Activated CD4-positive, alpha-beta T cell treated with anti-CD3 and anti-CD28 coated beads, Interleukin-2, Interleukin-6, amounts not matched to agents 100 ng/mL and 50 ng/mL, durations not matched to agents 16 hours and 8 hours (primary cell): ENCODE results near the gene CHD5.

Source experiments
- DNase-seq: peaks from one replicate; pipeline ENCODE4 v3.0.0-alpha.2; 2020

The CHD5 gene

DNA sequence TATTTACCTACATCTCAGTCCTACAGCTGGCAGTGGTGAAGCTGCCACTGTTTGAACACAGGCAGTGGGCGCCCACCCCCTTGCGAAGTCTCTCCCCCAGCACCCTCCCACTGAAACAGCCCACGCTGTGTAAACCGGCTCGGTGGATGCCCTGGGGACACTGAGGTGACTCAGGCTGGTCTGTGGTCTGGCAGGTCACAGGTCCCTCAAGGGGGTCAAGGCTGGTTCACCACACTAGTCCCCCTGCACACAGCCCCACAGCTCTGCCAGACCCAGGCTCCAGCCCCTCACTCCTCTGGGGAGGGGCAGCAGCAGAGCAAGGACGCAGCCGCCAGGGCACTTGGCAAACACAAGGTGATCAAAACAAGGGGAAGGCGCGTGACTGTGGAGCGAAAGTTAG lies 7.6 kb downstream of the CHD5 start:
- no peak for DNase-seq

GRCh38 chr1:6171548-6172124 lies 8.5 kb downstream of the CHD5 start:
- no peak for DNase-seq

GRCh38 chr1:6170742-6171201 lies 9.3 kb downstream of the CHD5 start:
- no peak for DNase-seq

DNA sequence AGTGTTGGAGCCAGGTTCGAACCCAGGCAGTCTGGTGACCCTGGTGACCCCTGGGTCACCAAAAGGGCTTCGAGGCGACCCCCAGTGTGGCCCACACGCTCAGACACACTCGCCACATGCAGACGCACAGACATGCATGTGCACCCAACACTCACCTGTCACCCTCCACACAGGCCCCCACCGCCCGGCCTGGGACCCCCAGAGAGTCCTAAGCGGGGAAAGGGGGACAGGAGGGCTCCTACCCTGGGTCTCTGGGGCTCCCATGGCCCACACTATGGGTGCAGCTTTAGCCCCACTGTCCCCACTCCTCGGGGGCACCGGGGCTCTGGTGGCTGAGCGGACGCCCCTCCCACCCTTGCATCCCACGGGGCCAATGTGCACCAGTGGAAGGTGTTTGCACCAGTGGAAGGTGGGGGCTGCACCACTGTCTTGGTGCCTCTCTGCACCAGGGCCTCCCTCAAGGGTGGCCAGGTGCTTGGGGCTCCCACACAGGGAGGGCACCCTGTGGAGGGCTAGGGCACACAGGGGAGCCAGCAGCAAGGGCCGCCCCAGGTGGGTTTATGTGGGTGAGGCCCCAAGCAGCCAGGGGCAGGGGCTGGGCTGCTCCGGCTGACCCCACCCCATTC lies 9.9 kb downstream of the CHD5 start:
- DNase-seq = no peak

DNA sequence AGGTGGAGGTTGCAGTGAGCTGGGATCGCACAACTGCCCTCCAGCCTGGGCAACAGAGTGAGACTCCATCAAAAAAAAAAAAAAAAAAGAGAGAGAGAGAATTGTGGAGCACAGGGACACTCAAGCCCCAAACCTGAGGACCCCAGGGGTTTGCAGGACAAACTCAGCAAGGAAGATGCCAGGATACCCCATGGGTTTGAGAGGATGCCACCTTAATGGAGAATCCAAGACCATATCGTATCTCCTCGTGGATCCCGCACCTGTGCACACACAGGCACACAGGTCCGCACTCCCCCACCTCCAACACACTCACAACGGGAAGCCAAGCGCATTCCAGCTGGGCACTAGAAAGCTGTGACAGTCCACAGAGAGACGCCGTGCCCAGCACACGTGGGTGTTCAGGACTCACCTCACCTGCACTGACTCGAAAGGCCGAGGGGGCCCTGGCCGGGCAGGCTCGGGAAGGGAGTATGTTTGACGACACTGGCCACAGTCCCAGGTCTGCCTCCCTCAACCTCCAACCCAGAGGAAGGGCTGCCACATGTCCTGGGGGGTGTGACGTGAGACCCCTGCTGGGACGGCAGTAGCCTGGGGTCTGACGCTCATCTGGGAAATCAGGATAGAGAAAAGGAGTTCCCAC lies 11.1 kb downstream of the CHD5 start:
- no peak for DNase-seq

DNA sequence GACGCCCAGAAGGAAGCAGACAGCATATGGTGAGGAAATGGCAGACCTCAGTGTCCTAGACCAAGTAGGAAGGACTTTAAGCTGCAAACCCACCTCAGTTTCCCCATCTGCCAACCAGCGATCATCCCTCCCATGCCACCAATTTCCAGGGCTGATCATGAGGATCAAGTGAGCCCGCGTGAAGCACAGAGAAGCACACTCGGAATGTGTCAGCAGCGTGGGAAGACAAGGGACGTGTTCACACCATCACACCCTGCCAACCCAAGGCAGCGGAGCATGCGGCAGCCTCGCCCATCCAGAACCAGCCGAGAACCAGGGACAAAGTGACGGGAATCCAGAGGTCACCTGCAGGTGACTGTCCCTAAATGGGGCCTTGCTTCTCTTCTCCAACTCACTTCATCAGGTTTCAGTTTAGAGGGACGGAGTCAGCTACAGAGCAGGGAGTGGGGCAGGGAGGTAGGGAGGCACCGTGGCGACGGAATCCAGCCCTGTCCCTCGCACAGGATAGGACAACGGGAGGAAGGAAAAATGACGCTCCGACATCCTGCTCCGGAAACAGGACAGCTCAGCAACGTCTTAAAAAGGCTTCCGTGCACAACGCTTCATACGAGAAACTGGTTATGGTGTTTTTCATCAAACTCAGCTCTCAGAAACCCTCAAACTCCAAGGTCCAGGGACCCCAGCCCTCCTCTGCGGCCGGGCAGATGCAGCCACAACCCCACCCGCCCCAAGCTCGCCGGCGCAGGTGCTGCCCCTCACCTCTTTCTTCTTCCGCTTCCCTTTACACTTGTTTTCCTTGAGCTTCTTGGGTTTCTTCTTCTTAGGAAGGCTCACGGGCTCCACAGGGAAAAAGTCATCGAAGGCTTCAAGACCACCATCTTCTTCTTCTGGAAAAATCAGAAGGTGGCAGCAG lies 12.5 kb downstream of the CHD5 start:
- DNase-seq = no peak

DNA sequence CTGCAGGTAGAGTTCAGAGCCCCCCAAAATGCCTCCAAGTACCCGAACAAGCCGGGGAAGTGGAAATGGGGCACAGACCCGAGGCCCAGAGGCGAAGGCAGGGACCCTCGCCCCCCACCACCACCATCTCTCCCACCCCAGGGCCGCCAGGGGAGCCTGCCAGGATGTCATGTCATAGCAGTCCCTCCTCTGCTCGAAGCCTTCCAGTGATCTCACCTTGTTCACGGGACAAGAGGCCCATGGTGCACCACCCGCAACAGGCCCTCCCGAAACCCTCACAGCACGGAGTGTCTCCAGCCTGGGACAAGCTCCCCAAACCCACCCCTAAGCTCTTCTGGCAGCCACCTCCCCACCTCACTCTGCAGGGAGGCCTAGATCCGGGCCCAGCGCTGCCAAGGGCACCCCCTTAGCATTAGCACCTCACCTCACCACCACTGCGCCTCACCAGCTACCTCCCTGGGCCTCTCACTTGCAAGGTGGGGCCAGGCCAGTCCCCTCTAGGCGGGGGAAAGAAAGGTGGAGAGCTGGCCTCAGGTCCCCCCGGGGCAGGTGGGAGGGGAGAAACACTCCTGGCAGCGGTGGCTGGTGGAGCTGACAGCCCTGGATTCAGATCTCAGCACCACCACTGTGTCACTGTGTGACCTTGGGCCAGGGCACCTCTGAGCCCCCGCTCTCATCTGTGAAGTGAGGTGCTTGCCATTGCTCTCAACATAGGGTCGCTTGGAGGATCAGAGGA lies 13.3 kb downstream of the CHD5 start:
- DNase-seq = no peak

DNA sequence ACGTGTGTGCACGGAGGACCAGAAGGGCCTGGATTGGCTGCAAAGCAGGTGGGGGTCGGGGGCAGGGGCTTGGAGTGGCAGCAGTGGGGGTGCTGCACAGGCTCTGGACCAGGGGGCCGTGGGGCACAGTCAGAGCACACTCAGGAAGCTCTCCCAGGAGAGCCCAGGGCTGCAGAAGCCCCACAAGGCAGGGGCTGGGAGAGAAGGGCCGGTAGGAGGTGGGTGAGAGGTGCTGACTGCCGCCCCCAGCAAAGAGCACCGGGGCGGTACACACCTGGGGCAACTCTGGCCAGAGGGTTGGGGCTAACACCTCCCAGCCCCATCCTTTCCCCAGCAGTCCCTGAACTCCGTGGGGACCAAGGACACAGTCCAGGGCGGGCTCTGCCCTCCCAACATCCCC lies 13.9 kb downstream of the CHD5 start:
- DNase-seq = no peak

DNA sequence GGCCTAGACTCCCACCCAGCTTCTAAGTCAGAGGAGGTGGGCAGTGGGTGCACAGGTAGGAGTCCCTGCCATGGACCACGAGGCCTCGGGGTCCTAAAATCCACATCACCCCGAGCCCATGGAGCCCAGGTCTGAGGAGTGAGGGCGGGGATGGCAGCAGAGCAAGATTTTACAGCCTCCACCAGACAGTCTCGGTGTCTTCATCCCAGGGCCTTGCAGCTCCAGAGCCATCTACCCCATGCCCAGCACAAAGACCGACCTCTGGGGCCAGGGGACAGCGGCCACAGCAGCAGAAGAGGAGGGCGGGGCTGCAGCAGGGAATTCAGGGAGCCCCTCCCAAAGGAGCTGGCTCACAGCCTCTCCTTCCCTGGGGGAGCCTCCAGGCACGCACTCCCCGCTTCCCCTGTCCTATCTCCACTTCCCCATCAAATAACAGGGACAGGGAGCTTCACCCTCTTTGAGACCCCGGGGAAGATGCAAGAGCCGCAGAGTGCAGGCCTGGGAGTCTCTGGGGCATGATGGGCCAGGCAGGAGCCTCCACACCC lies 14.6 kb downstream of the CHD5 start:
- no peak for DNase-seq

DNA sequence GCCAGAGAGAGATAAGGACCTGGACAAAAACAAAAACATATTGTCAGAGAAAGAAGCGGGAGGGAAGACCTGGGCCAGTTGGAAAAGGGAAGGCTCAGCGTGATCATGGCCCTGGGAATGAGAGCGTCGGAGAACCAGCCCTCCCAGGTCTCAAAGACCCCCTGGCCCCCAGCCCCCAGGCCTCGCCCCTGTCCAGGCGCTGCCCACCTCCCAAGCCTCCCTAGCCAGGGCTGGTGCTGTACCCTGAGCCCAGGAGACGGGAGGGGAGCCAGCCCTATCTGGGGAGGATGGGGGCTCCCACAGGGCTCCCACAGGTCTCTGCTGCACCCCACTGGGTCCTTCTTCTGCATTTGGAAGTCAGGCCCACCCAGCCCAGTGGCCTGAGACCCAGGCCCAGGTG lies 15.1 kb downstream of the CHD5 start:
- DNase-seq = no peak

- no peak for DNase-seq
Measured at GRCh38 chr1:6163973-6164617, 16.0 kb downstream of the CHD5 start.

GRCh38 chr1:6163191-6163972 lies 16.7 kb downstream of the CHD5 start:
- no peak for DNase-seq

DNA sequence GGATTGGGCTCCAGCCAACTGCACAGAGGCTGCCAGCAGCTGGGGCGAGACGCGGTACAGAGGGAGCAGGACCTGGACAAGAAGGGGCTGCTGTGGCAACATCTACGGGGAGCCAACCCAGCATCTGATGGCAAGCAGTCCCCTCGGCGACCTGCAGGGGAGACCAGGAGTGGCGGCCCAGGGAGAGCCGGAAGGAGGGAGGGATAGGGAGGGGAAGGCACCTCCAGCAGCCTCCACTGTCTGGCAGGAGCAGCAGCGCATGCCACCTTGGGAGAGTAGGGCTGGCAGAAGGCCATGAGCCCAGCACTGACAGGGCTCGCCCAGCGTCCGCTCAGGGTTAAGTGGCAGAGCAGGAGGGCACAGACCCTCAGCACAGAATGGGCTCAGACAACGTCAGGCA lies 17.3 kb downstream of the CHD5 start:
- DNase-seq = no peak

- DNase-seq = no peak
Measured at GRCh38 chr1:6162341-6162740, 17.8 kb downstream of the CHD5 start.

GRCh38 chr1:6158181-6158580 lies 21.9 kb downstream of the CHD5 start:
- DNase-seq = no peak

DNA sequence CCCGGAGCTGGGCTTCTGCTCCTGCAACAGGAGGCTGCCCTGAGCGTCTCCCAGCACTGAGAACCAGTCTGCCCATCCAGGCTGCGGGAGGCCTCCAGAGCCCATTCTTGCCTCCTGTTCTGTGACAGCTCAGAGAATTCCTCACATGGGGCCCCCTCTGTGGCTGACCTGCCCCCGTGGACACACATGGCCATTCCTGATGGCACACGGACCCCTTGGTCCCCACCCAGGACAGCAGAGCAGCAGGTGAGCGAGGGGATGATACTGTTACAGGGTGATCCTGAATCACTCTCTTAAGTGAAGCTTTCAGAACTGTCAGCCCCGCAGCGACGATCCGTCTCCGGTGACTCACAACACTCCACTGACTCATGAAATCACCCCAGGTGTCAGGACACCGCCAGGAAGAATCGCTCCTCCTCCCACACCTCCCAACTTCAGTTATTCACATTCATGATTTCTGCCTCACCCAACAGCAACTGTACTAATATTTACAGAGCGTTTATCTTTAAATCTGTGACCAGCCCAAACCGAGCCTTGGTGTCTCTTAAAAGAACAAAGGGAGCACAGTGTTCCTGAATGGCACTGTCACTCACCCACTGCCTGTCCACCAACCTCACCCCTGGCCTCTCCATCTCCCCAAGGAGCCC lies 22.5 kb downstream of the CHD5 start:
- peak; percentile 35 for DNase-seq

GRCh38 chr1:6157132-6157527 lies 23.0 kb downstream of the CHD5 start:
- DNase-seq = no peak

DNA sequence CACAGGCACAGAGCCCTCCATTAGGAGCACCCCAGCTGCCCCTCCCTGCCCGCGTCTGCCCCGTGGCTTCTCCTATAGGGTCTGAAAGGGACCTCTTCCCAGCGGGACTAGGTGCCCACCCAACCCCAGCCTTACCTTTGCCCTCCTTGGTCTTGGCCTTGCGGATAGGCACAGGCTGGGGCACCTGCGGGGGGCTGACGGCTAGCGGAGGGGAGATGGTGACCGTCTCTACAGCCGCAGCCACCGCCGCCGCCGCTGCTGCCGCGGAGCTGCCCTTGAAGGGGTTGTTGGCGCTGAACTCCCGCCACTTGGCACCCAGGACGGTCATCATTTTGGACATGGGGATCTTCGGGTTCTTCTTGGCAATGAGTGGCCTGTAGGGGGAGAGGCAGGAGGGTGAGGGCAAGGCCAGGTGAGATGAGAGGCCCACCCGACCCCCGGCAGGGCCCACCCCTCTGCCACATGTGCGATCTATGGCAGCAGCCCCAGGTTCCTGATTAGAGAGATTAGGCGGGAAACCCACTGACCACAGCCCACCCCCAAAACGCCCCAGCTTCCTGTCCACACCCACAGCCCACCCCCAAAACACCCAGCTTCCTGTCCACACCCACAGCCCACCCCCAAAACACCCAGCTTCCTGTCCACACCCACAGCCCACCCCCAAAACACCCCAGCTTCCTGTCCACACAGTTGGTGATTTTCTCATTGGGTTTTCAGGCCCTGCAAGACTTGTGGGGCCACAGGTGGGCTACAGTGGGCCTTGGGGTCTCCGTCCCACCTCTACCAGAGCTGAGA lies 25.4 kb downstream of the CHD5 start:
- DNase-seq = no peak

DNA sequence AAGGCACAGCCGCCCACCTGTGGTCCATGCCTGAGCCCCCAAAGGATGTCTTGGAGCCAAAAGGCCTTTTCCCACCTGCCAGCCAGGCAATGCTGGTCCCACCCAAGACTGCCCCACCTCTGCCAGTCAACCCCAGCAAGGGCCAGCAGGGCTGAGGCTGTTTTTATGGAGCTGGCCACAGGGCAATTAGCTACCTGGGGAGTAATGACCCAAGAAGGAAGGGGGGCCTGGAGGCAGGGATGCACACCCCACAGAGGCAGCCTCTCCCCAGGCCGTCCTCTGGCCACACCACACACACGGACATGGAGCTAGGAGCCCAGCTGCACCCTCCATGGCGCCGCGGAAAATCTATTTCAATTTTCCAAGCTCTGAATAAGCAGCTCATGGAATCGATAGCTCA lies 27.2 kb downstream of the CHD5 start:
- DNase-seq = no peak

DNA sequence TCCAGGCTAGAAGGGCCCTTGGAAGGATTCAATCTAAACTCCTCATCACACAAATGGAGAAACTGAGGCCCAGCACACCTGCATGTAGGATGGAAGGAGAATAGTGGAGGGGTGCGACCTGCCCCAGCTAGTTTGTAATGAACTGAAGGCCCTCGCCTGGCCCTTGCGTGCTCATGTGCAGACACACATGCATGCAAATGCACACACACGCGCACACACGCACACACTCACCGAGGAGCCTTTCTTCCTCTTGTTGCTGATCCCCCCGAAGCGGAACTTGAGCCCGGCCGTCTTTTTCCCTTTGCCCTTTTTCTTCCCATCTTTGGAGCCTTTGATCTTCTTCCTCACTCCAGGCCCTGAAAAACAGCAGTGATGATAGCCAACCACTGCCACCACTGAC lies 27.9 kb downstream of the CHD5 start:
- no peak for DNase-seq
